Spleen (tissue), 7 donors: ENCODE data around the gene SORCS2.

Experiments used
- CTCF ChIP-seq, 11 experiments: fragments of 200-600 bp in 7 of 11; fragments of 450-650 bp in 4 of 11; sonication (generic) in 4 of 11; IDR thresholded peaks in 8 of 11; conservative IDR thresholded peaks in 3 of 11; 1 replicate in 7 of 11; 2 replicates in 4 of 11; pipeline versions ENCODE4 v1.4.0 to v1.8.0; 2016 to 2021; ENCODE audit warnings: antibody characterized with exemption in 11 of 11, inconsistent platforms in 4 of 11, mild to moderate bottlenecking in 1 of 11
- POLR2A ChIP-seq, 3 donors: fragments of 450-650 bp; IDR thresholded peaks; one replicate each; pipeline ENCODE4 v1.5.1; 2017; ENCODE audit warnings: antibody characterized with exemption in 3 of 3, mild to moderate bottlenecking in 1 of 3
- POLR2AphosphoS5 ChIP-seq, 3 donors: sonication (generic); formaldehyde crosslinking; IDR thresholded peaks; one replicate each; pipeline ENCODE4 v1.5.1; 2017; ENCODE audit warnings: antibody characterized with exemption in 3 of 3
- donor health status: DM: no; HTN: no; CAD: no; lungs with moderate emphysema.
- donor health status: DM: no; HTN: no; CAD: no.
- donor health status: DM: no; HTN: no; CAD: no.

GRCh38 chr4:7646384-7647061 lies 454.2 kb downstream of the SORCS2 start:
- TF ChIP-seq POLR2A (IDR thresholded peaks at IDR 0.05): no peak
- no peak for TF ChIP-seq CTCF (IDR thresholded peaks at IDR 0.05 in 8 of 11, conservative IDR thresholded peaks at IDR 0.05 in 3 of 11)
- peak in 2 of 3 donors; percentile 32 to 65 for TF ChIP-seq POLR2AphosphoS5 (IDR thresholded peaks at IDR 0.05)
